ENCODE measurements around the gene FRK. TPM values are rescaled to one million over a fixed set of nuclear protein-coding genes. Genes with fewer than 3 reads are reported as not detected.

Gene FRK
- polyA plus RNA-seq, 2 of the 4 experiments (the other 2 are of a cell fraction) = 2.2 to 8.9 TPM

DNA sequence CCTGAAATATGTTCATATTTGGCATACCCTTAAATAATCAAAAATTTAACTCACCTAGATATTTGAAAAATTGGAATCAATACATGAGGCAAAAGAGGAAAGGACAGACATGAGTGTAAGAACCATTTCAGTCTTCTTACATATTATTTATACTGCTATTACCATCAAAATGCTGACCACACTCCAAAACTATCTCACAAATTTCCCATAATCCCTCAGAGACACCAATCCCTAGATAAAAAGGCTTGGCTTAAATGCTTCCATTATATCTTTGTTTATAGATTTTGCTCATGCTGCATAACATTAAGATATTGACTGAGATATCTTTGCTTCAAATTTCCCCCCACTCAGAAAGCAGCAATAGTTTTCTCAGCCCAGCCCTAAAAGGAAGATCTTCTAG, 28.3 kb upstream of the FRK start:
- ATAC-seq (no peak), FAIRE-seq (no peak), DNase-seq (ENCODE audit: low read depth in 1 of 2, low spot score in 1 of 2) (no peak)
- Histone ChIP-seq H3K4me2 (no peak overlapping the region), H3K27ac (no peak overlapping the region), H3K4me1 (peaks cover 11% of the 10 kb centered on the region; the same call in 1 of the 3 replicates), H3K4me3 (no peak overlapping the region), H3K9me3 (no peaks in the 10 kb centered on the region)
- ChIA-PET CTCF (no interaction called here), POLR2A (no interaction called here)
- no peak for TF ChIP-seq PHF8 (IDR thresholded peaks at IDR 0.05; ENCODE audit: borderline replicate concordance, low read depth)
- TF ChIP-seq, protein P1, sequence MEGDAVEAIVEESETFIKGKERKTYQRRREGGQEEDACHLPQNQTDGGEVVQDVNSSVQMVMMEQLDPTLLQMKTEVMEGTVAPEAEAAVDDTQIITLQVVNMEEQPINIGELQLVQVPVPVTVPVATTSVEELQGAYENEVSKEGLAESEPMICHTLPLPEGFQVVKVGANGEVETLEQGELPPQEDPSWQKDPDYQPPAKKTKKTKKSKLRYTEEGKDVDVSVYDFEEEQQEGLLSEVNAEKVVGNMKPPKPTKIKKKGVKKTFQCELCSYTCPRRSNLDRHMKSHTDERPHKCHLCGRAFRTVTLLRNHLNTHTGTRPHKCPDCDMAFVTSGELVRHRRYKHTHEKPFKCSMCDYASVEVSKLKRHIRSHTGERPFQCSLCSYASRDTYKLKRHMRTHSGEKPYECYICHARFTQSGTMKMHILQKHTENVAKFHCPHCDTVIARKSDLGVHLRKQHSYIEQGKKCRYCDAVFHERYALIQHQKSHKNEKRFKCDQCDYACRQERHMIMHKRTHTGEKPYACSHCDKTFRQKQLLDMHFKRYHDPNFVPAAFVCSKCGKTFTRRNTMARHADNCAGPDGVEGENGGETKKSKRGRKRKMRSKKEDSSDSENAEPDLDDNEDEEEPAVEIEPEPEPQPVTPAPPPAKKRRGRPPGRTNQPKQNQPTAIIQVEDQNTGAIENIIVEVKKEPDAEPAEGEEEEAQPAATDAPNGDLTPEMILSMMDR (IDR thresholded peaks at IDR 0.05) = no peak

- 35% methylated on average over 3 of the region's 4 CpGs for WGBS (ENCODE audit: missing lambda C conversion rate)
- H3K27ac ChIP-seq = 0 out of 6 replicates have a peak overlapping the region, but pooled peaks of 1 of the 2 experiments have one; percentile 21
- DNase-seq (ENCODE audit: low read depth in 1 of 2, low spot score in 1 of 2) (no peak), FAIRE-seq (no peak), ATAC-seq (peak; percentile 41 to 59; a peak in 3 of 6 replicates)
- no peaks in the 10 kb centered on the region for H3K9me3 ChIP-seq
- ChIA-PET POLR2A (interaction anchor here (2.6 kb wide), 1 partner anchor 13 kb away, joined by 7 read pairs; the partner anchor contains the start of gene NT5DC1), CTCF (interaction anchor here (0.9 to 2.9 kb wide), 4 partner anchors 9 to 76 kb away, joined by 3 to 11 read pairs (median 5); no protein-coding TSS in a partner anchor)
- no peak for TF ChIP-seq FOSB (CRISPR knock-in tag; IDR thresholded peaks at IDR 0.05)
- H3K4me3 ChIP-seq = no peak overlapping the region
- H3K4me1 ChIP-seq = peaks cover 11% of the 10 kb centered on the region; the same call in 1 of the 3 replicates
- peak overlapping the region; percentile 33; the same call in 1 of the 3 replicates for H3K4me2 ChIP-seq
Measured at GRCh38 chr6:116087437-116088027, 26.8 kb upstream of the FRK start.

GRCh38 chr6:116084284-116084683, 23.6 kb upstream of the FRK start:
- H3K4me1 ChIP-seq = peaks cover 11% of the 10 kb centered on the region; the same call in 1 of the 3 replicates
- no peak for TF ChIP-seq POLR2AphosphoS2 (conservative IDR thresholded peaks at IDR 0.05; ENCODE audit: low read length)
- TF ChIP-seq, protein P1 (IDR thresholded peaks at IDR 0.05) = no peak
- TF ChIP-seq EHF (CRISPR knock-in tag; IDR thresholded peaks at IDR 0.05) = no peak
- no peak for TF ChIP-seq CEBPB (IDR thresholded peaks at IDR 0.05)
- no peak for TF ChIP-seq NFE2L2 (conservative IDR thresholded peaks at IDR 0.05; ENCODE audit: low read length)
- TF ChIP-seq, protein P2, sequence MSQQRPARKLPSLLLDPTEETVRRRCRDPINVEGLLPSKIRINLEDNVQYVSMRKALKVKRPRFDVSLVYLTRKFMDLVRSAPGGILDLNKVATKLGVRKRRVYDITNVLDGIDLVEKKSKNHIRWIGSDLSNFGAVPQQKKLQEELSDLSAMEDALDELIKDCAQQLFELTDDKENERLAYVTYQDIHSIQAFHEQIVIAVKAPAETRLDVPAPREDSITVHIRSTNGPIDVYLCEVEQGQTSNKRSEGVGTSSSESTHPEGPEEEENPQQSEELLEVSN (IDR thresholded peaks at IDR 0.05; ENCODE audit: borderline replicate concordance, low read depth) = no peak
- TF ChIP-seq GATA3 (IDR thresholded peaks at IDR 0.05; ENCODE audit: borderline replicate concordance) = no peak
- ATAC-seq (no peak), FAIRE-seq (no peak), DNase-seq (ENCODE audit: low read depth in 1 of 2, low spot score in 1 of 2) (no peak)
- H3K4me3 ChIP-seq = no peak overlapping the region
- H3K9me3 ChIP-seq = no peaks in the 10 kb centered on the region
- WGBS (ENCODE audit: missing lambda C conversion rate) = 79% methylated on average over 2 of the region's 2 CpGs
- POLR2A ChIA-PET = no interaction called here
- CTCF ChIA-PET = interaction anchor here (0.6 to 0.9 kb wide), 2 partner anchors 17 to 124 kb away, joined by 3 read pairs; partner anchors contain the start of gene NT5DC1
- H3K27ac ChIP-seq = no peak overlapping the region
- H3K4me2 ChIP-seq = no peak overlapping the region

DNA sequence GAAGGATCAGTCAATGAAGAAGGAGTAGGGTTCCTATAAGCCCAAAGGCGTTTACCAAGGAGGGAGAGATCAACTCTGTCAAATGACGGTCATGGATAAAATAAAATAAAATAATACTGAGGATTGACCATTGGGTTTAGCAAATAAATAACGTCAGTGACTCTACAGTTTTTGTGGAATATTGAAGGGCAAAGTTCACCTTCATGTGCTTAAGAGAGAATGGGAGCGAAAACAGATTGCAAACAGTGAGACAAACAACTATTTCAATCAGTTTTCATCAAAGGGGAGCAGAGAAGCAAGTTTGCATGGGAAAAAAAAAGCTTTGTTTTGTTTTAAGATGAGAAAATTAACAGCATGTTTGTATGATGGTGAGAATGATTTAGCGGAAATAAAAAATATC, 22.4 kb upstream of the FRK start:
- no peak for DNase-seq (ENCODE audit: low read depth in 1 of 2, low spot score in 1 of 2)
- no peak for FAIRE-seq
- ChIA-PET CTCF (no interaction called here), POLR2A (interaction anchor here (0.6 kb wide), 1 partner anchor 22 kb away, joined by 3 read pairs; the partner anchor contains the start of gene FRK)
- peaks cover 11% of the 10 kb centered on the region; the same call in 1 of the 3 replicates for H3K4me1 ChIP-seq
- 57% methylated on average over 5 of the region's 5 CpGs for WGBS (ENCODE audit: missing lambda C conversion rate)
- no peak overlapping the region for H3K27ac ChIP-seq
- no peak for ATAC-seq
- H3K9me3 ChIP-seq = no peaks in the 10 kb centered on the region
- no peak overlapping the region for H3K4me3 ChIP-seq
- no peak overlapping the region for H3K4me2 ChIP-seq
- no peak for TF ChIP-seq TP53 (CRISPR knock-in tag; IDR thresholded peaks at IDR 0.05)
- no peak for TF ChIP-seq ELK1 (IDR thresholded peaks at IDR 0.05; ENCODE audit: low read depth, low read length)
- no peak for TF ChIP-seq MAX (IDR thresholded peaks at IDR 0.05)
- TF ChIP-seq HDAC2 (IDR thresholded peaks at IDR 0.05) = no peak
- no peak for TF ChIP-seq MYC (IDR thresholded peaks at IDR 0.05; ENCODE audit: borderline replicate concordance, low read length)
- no peak for TF ChIP-seq BCL3 (IDR thresholded peaks at IDR 0.05)
- TF ChIP-seq REST (IDR thresholded peaks at IDR 0.05) = no peak
- no peak for TF ChIP-seq FOXS1 (CRISPR knock-in tag; IDR thresholded peaks at IDR 0.05)
